ENCODE measurements around the gene HSPA1L.

Gene HSPA1L

GRCh38 chr6:31780507-31781243 lies 34.4 kb downstream of the HSPA1L start:
- DNase-seq, result no peak

GRCh38 chr6:31779908-31780307 lies 35.2 kb downstream of the HSPA1L start:
- DNase-seq, result no peak

GRCh38 chr6:31778999-31779885 lies 35.8 kb downstream of the HSPA1L start:
- DNase-seq, result no peak

- no peak for DNase-seq
Observed at GRCh38 chr6:31778193-31778592, 36.9 kb downstream of the HSPA1L start.

DNA sequence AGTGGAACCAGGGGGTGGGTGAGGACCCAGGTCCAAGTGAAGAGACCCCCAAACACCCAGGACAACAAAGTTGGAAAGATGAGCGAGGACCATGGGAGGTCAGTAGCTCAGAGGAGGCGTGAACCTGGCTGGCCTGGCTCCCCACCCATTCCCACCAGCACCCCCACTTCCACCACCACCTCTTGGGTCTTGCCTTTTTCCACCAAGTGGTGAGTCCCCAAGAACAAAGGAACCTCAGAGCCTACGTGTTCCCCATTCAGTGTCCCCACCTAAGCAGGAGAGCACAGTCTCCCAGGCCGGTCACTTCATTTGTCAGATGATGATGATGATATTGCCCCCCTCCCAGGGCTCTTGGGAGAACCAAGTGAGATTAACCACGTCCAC lies 37.4 kb downstream of the HSPA1L start:
- no peak for DNase-seq

DNA sequence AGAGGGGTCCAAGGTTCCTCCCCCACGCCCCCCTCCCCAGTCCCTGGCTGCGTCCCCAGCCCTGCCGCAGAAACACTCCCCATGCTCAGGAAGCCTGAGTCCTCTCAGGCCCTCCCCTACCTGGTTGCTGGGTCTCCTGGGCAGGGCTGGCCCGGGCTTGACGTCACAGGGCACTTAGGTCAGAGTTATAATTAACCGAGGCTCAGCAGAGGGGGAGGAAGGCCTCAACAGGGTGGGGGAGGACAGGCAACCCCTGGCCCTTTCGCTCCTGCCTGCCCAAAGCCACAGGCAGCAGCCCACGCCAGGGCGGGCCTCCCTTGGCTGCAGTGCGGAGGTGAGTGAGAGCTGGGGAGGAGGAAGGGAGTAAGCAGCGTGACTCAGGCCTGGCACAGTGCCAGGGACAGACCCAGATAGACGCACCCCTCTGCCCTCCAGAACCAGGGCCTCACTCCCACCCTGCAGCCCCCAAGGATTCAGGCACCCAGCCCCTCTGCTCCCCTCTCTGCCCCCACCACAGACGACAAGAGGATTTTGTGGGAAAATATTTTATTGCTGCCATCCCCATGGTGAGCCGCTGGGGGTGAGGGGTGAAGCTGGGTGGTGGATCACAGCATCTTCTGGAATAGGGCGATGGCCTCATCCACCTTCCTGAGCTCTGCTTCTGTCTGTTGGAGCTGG lies 38.0 kb downstream of the HSPA1L start, which contains the start of gene VWA7:
Gene VWA7, minus strand, starts transcription at position 340 of the 678 bp plus-strand sequence. CDS start 549 bp downstream, outside the sequence.
- DNase-seq, result peak; percentile 72

GRCh38 chr6:31776485-31776988 lies 38.5 kb downstream of the HSPA1L start:
- no peak for DNase-seq

GRCh38 chr6:31775633-31776484 lies 39.2 kb downstream of the HSPA1L start:
- DNase-seq, result no peak

- no peak for DNase-seq
Observed at GRCh38 chr6:31775184-31775583, 39.9 kb downstream of the HSPA1L start.

- no peak for DNase-seq
Observed at GRCh38 chr6:31771992-31772358, 43.1 kb downstream of the HSPA1L start.

- DNase-seq, result no peak
Observed at GRCh38 chr6:31770860-31771259, 44.2 kb downstream of the HSPA1L start.

DNA sequence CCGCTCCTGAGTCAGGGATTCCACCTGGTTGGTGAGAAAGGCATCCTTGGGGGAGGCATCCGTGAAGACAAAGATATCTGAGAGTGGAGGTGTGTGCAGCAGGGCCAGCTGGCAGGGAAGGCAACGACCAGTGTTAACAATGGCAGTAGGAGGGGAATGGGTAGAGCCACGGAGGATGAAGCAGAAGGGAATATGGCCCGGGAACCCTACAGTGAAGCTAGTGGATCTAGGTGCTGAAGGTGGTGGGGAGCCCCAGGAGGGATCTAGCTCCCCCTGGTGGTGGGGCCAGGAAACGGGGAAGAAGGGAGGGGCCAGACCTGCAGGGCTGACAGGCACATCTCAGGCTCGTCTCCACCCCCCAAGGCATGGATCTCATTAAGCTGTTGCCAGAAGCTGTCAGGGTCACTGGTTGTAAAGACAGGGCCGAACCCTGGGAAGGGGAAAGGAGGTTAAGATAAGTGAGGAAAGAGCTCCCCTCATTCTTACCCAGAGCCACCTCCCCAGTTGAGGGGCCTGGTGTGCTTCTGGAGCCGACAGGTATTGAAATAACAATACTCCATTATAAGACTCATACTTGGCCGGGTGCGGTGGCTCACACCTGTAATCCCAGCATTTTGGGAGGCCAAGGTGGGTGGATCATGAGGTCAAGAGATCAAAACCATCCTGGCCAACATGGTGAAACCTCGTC lies 45.3 kb downstream of the HSPA1L start:
- DNase-seq, result peak; percentile 78

DNA sequence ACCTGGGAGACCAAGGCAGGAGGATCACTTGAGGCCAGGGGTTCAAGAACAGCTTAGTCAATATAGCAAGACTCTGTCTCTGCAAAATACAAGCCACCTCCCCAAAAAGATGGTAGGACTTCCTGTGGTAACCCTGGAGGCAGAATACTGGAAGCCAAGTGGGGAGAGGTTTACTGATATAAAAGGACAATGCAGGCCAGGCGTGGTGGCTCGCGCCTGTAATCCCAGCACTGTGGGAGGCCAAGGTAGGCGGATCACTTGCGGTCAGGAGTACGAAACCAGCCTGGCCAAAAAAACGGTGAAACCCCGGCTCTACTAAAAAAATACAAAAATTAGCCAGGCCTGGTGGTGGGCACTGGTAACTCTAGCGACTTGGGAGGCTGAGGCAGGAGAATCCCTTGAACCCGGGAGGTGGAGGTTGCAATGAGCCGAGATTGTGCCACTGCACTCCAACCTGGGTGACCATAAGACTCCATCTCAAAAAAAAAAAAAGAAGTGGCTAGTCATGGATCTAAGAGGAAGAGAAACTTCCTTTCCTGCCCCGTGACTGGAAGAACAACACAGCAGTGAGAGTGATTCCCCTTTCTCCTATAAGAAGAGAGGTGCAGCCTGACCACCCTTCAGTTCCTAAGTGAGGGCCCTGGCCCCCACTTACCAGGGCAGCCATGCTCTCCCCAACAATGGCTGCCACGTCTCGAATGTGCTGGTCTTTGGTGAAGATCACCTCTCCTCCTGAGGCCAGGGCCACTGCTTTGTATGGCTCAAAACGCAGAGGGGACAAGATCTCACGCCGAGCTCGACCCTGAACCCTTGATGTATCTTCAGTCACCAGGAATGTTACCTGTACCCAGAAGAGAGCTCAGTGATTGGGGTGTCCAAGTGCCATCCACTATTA lies 46.5 kb downstream of the HSPA1L start:
- DNase-seq, result no peak

GRCh38 chr6:31767096-31767645 lies 47.9 kb downstream of the HSPA1L start:
- no peak for DNase-seq

- no peak for DNase-seq
Observed at GRCh38 chr6:31765910-31766794, 48.9 kb downstream of the HSPA1L start.

DNA sequence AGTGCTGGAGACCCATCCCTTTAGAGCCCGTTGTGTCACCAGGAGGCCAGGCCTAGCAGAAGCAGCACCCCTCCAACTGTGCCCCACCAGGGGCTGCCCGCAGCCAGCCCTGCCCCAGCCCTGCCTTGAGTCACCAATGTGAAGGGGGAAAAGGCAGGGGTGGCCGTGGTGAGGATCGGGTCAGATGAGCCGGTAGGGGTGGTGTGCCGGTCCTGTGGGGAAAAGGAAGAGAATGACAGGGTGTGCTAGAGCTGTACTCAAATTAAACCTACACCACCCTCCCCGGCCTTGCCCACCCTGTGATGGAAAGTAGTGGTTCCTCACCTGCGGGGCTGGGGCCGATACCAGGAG lies 49.5 kb downstream of the HSPA1L start:
- DNase-seq, result no peak

DNA sequence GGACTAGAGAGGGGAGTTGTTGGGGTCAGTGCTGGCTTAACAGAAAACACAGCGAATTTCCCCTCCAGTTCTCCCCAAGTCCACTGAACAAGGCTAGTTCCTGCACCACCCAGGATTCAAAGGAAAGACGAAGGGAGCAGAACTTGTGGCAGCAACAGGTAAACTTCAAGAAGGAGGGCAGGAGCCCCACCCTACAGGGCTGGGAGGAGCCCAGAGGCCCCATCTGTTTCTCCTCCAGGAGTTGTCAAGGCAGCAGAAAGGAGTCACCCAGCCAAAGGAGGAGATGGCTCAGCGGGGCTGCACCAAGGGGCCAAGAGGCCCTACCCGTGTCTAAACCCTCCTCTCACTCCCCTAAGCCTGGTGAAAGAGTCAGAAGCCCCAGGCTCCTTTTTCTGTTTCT lies 50.9 kb downstream of the HSPA1L start:
- no peak for DNase-seq

DNA sequence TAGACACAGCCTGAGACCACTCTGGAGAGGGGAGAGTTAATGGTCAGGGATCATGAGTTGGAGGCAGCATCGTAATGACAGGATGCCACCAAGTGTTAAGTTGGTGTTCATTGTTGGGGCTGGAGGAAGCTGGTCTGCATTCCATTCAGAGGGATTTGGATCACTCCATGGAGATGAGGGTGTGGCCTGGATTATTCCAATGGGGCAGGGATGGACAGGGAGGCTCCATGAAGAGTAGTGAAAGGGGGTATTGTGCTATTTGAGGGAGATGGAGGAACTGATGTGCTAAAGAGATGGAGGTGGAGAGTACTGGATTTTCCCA lies 51.5 kb downstream of the HSPA1L start:
- no peak for DNase-seq

GRCh38 chr6:31762878-31763618 lies 52.0 kb downstream of the HSPA1L start:
- DNase-seq, result no peak
